Upper lobe of right lung (tissue), 1 donor: Measurements from ENCODE around the gene CD93. TPM values are rescaled to one million over a fixed set of nuclear protein-coding genes. Genes with fewer than 3 reads are reported as not detected.

Source experiments
- ATAC-seq: fragments of 200-7000 bp; cut with Tn5 transposase; one replicate; pipeline ENCODE4 v1.9.1; 2020; ENCODE audit warnings: mild to moderate bottlenecking, moderate library complexity
- DNase-seq: peaks from one replicate; pipeline ENCODE4 v3.0.0-alpha.2; 2020
- H3K27ac ChIP-seq: fragments of 200-600 bp; one replicate; pipeline ENCODE4 v1.8.0; 2022
- H3K27me3 ChIP-seq: fragments of 200-600 bp; one replicate; pipeline ENCODE4 v1.8.0; 2022; ENCODE audit warnings: mild to moderate bottlenecking
- H3K36me3 ChIP-seq: fragments of 200-600 bp; one replicate; pipeline ENCODE4 v1.8.0; 2022
- H3K4me1 ChIP-seq: fragments of 200-600 bp; one replicate; pipeline ENCODE4 v1.8.0; 2022
- H3K4me3 ChIP-seq: fragments of 200-600 bp; one replicate; pipeline ENCODE4 v1.8.0; 2022; ENCODE audit warnings: mild to moderate bottlenecking
- H3K9me3 ChIP-seq: fragments of 200-600 bp; one replicate; pipeline ENCODE4 v1.8.0; 2022
- intact Hi-C: fragments of 100-400 bp; cut with DNase I; formaldehyde crosslinking; loops from one replicate; pipeline ENCODE4 v1.11.0; 2022
- total RNA-seq: library from RNA; stranded (reverse); fragmentation: NEBNext Ultra II Directional; extraction: Animal tissue kit (Norgen Biotek cat#: 25700); gene quantifications from one replicate; pipeline ENCODE4 v1.2.1, GENCODE V29; 2021
- TF ChIP-seq, protein P1 (sequence below): fragments of 200-600 bp; IDR thresholded peaks from one replicate; pipeline ENCODE4 v1.8.0; 2022; ENCODE audit warnings: antibody characterized with exemption
- donor health status: DM: no; HTN: yes; CAD: no; lungs with severe emphysema.

CD93 gene
- total RNA-seq, 1 donor from 2014 or later, result 160 TPM

- no peak overlapping the region for H3K4me3 ChIP-seq
- peaks cover 41% of the 10 kb centered on the region for H3K27me3 ChIP-seq
- no peaks in the 10 kb centered on the region for H3K9me3 ChIP-seq
- intact Hi-C loops, result no loop called here
- DNase-seq (no peak), ATAC-seq (no peak)
- H3K36me3 ChIP-seq, result no peaks in the 10 kb centered on the region
- H3K27ac ChIP-seq, result no peak overlapping the region
- TF ChIP-seq, protein P1, sequence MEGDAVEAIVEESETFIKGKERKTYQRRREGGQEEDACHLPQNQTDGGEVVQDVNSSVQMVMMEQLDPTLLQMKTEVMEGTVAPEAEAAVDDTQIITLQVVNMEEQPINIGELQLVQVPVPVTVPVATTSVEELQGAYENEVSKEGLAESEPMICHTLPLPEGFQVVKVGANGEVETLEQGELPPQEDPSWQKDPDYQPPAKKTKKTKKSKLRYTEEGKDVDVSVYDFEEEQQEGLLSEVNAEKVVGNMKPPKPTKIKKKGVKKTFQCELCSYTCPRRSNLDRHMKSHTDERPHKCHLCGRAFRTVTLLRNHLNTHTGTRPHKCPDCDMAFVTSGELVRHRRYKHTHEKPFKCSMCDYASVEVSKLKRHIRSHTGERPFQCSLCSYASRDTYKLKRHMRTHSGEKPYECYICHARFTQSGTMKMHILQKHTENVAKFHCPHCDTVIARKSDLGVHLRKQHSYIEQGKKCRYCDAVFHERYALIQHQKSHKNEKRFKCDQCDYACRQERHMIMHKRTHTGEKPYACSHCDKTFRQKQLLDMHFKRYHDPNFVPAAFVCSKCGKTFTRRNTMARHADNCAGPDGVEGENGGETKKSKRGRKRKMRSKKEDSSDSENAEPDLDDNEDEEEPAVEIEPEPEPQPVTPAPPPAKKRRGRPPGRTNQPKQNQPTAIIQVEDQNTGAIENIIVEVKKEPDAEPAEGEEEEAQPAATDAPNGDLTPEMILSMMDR, result no peak
- no peaks in the 10 kb centered on the region for H3K4me1 ChIP-seq
These were observed 46.1 kb downstream of the CD93 start for GRCh38 chr20:23039885-23040508.

GRCh38 chr20:23039136-23039875 is 46.8 kb downstream of the CD93 start:
- H3K27ac ChIP-seq, result no peak overlapping the region
- no peaks in the 10 kb centered on the region for H3K36me3 ChIP-seq
- no peaks in the 10 kb centered on the region for H3K9me3 ChIP-seq
- H3K4me1 ChIP-seq, result no peaks in the 10 kb centered on the region
- intact Hi-C loops, result no loop called here
- DNase-seq (no peak), ATAC-seq (no peak)
- no peak overlapping the region for H3K4me3 ChIP-seq
- TF ChIP-seq, protein P1, result no peak
- peaks cover 41% of the 10 kb centered on the region for H3K27me3 ChIP-seq

GRCh38 chr20:23037017-23037481 is 49.1 kb downstream of the CD93 start:
- intact Hi-C loops, result no loop called here

GRCh38 chr20:23036371-23036770 is 49.8 kb downstream of the CD93 start:
- ATAC-seq (no peak), DNase-seq (no peak)
- Histone ChIP-seq H3K27me3 (peaks cover 22% of the 10 kb centered on the region), H3K9me3 (no peaks in the 10 kb centered on the region), H3K4me1 (no peaks in the 10 kb centered on the region), H3K4me3 (no peak overlapping the region), H3K27ac (no peak overlapping the region), H3K36me3 (no peaks in the 10 kb centered on the region)
- intact Hi-C loops, result no loop called here
- TF ChIP-seq, protein P1, result no peak

More at GRCh38 chr20:23037017-23037481, 49.1 kb downstream of the CD93 start:
- TF ChIP-seq, protein P1, result no peak
- H3K36me3 ChIP-seq, result no peaks in the 10 kb centered on the region
- H3K27me3 ChIP-seq, result peaks cover 27% of the 10 kb centered on the region
- no peaks in the 10 kb centered on the region for H3K4me1 ChIP-seq
- ATAC-seq (no peak), DNase-seq (no peak)
- no peaks in the 10 kb centered on the region for H3K9me3 ChIP-seq
- no peak overlapping the region for H3K27ac ChIP-seq
- H3K4me3 ChIP-seq, result no peak overlapping the region

GRCh38 chr20:23035731-23036130 is 50.4 kb downstream of the CD93 start:
- DNase-seq (no peak), ATAC-seq (no peak)
- no peaks in the 10 kb centered on the region for H3K36me3 ChIP-seq
- TF ChIP-seq, protein P1, result no peak
- no peaks in the 10 kb centered on the region for H3K4me1 ChIP-seq
- H3K4me3 ChIP-seq, result no peak overlapping the region
- intact Hi-C loops, result no loop called here
- peaks cover 22% of the 10 kb centered on the region for H3K27me3 ChIP-seq
- H3K27ac ChIP-seq, result no peak overlapping the region
- no peaks in the 10 kb centered on the region for H3K9me3 ChIP-seq
